Erythroblast (primary cell): ENCODE data around the gene EMP3.

Experiments
- GATA1 ChIP-seq: IDR thresholded peaks from 2 replicates; pipeline ENCODE4 v1.6.1; 2011; ENCODE audit warnings: low read depth, mild to moderate bottlenecking, control low read depth, low read length, moderate library complexity
- POLR2A ChIP-seq: IDR thresholded peaks from 2 replicates; pipeline ENCODE4 v1.6.1; 2011; ENCODE audit warnings: mild to moderate bottlenecking, low read length

GRCh38 chr19:48303367-48303766 lies 22.0 kb upstream of the EMP3 start:
- TF ChIP-seq POLR2A (no peak), GATA1 (no peak)
